GM12878 (cell line): ENCODE measurements around the gene C19orf18.

Experiments used
- CTCF ChIP-seq, 3 experiments: IDR thresholded peaks in 2 of 3; conservative IDR thresholded peaks in 1 of 3; 2 replicates each; pipeline ENCODE4 v1.5.1; 2011; ENCODE audit warnings: low read depth in 3 of 3, low read length in 3 of 3, mild to moderate bottlenecking in 3 of 3, control low read depth in 2 of 3, moderate library complexity in 2 of 3, inconsistent platforms in 1 of 3, mixed read lengths in 1 of 3; ENCODE audit not compliant: control insufficient read depth in 2 of 3, insufficient read depth in 1 of 3; ENCODE audit errors: extremely low read depth in 1 of 3
- E2F4 ChIP-seq: IDR thresholded peaks from 2 replicates; pipeline ENCODE4 v1.6.1; 2012; ENCODE audit warnings: low read depth, low read length, improper control_type of control experiment
- EZH2 ChIP-seq: IDR thresholded peaks from 2 replicates; pipeline ENCODE4 v1.6.1; 2012; ENCODE audit warnings: low read depth, mild to moderate bottlenecking, control low read depth, inconsistent platforms, low read length, borderline replicate concordance; ENCODE audit not compliant: control insufficient read depth
- POLR2A ChIP-seq: IDR thresholded peaks from 2 replicates; pipeline ENCODE4 v1.6.1; 2011; ENCODE audit warnings: low read depth, mild to moderate bottlenecking, low read length
- SP1 ChIP-seq: IDR thresholded peaks from one replicate; pipeline ENCODE4 v1.6.1; 2011; ENCODE audit warnings: low read depth, low read length
- TF ChIP-seq, protein P1 (sequence below): IDR thresholded peaks from 2 replicates; pipeline ENCODE4 v1.6.1; 2011; ENCODE audit warnings: mild to moderate bottlenecking, low read depth, low read length, moderate library complexity; ENCODE audit not compliant: insufficient replicate concordance

DNA sequence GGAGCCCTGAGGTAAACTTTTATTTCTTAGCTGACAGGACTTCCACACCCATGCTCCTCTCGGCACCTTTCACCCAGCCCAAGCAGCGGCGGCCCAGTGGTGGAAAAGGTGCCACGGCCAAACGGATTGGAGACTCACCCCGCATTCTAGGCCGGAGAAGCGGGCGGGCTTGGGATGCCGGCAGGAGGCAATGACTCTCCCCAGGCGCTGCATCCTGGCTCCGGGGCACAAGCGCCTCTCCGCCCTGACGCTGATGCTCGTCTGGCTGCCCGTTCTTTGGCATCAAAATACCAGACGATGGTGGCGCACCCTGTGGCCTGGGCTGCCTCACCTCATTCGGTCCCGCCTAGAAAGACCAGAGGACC lies 34.9 kb upstream of the C19orf18 start:
- TF ChIP-seq CTCF (IDR thresholded peaks at IDR 0.05 in 2 of 3, conservative IDR thresholded peaks at IDR 0.05 in 1 of 3; ENCODE audit: control insufficient read depth in 2 of 3, extremely low read depth in 1 of 3, insufficient read depth in 1 of 3, low read depth in 3 of 3, low read length in 3 of 3) (no peak), E2F4 (no peak), POLR2A (no peak), EZH2 (no peak), SP1 (no peak)
- TF ChIP-seq, protein P1, sequence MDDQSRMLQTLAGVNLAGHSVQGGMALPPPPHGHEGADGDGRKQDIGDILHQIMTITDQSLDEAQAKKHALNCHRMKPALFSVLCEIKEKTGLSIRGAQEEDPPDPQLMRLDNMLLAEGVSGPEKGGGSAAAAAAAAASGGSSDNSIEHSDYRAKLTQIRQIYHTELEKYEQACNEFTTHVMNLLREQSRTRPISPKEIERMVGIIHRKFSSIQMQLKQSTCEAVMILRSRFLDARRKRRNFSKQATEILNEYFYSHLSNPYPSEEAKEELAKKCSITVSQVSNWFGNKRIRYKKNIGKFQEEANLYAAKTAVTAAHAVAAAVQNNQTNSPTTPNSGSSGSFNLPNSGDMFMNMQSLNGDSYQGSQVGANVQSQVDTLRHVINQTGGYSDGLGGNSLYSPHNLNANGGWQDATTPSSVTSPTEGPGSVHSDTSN = no peak
